DOHH2 (cell line): Measurements from ENCODE around the gene GRID2.

Source experiments
- H3F3A ChIP-seq: fragments of 200-600 bp; sonication (generic), shearing (Covaris generic); 2 replicates; pipeline ENCODE4 v1.6.0; 2016; ENCODE audit warnings: antibody characterized with exemption, mild to moderate bottlenecking; ENCODE audit not compliant: control insufficient read depth, insufficient read depth
- H3K27ac ChIP-seq: fragments of 200-600 bp; sonication (generic); 2 replicates; pipeline ENCODE4 v1.5.1; 2014; ENCODE audit warnings: low read depth, mild to moderate bottlenecking, low read length, moderate library complexity
- H3K27me3 ChIP-seq: fragments of 200-600 bp; sonication (generic); 2 replicates; pipeline ENCODE4 v1.6.1; 2014; ENCODE audit warnings: mild to moderate bottlenecking, low read length, mixed read lengths; ENCODE audit not compliant: control insufficient read depth
- H3K36me3 ChIP-seq: fragments of 200-600 bp; sonication (generic); 2 replicates; pipeline ENCODE4 v1.6.1; 2014; ENCODE audit warnings: mild to moderate bottlenecking, low read length, moderate library complexity, mixed read lengths; ENCODE audit not compliant: control insufficient read depth
- H3K4me1 ChIP-seq: fragments of 200-600 bp; sonication (generic); 2 replicates; pipeline ENCODE4 v1.6.1; 2014; ENCODE audit warnings: mild to moderate bottlenecking, low read length, mixed read lengths; ENCODE audit not compliant: control insufficient read depth
- H3K4me2 ChIP-seq: fragments of 200-600 bp; sonication (generic); 2 replicates; pipeline ENCODE4 v1.6.0; 2014; ENCODE audit warnings: mild to moderate bottlenecking, low read length, moderate library complexity
- H3K4me3 ChIP-seq: fragments of 200-600 bp; sonication (generic); 2 replicates; pipeline ENCODE4 v1.5.1; 2014; ENCODE audit warnings: mild to moderate bottlenecking, low read length, mixed read lengths
- H3K79me2 ChIP-seq: fragments of 200-600 bp; sonication (generic); 2 replicates; pipeline ENCODE4 v1.6.1; 2014; ENCODE audit warnings: mild to moderate bottlenecking, low read length, mixed read lengths; ENCODE audit not compliant: control insufficient read depth
- H3K9me2 ChIP-seq: fragments of 200-600 bp; sonication (generic); replicated peaks from 2 replicates; pipeline ENCODE4 v1.6.1; 2014; ENCODE audit warnings: mild to moderate bottlenecking, low read length, mixed read lengths; ENCODE audit not compliant: control insufficient read depth
- H3K9me3 ChIP-seq: fragments of 200-600 bp; sonication (generic); 2 replicates; pipeline ENCODE4 v1.6.1; 2014; ENCODE audit warnings: antibody characterized with exemption, low read length, mixed read lengths; ENCODE audit not compliant: control insufficient read depth, insufficient read depth
- H4K20me1 ChIP-seq: fragments of 200-600 bp; sonication (generic); 2 replicates; pipeline ENCODE4 v1.6.0; 2014; ENCODE audit warnings: low read depth, mild to moderate bottlenecking, antibody characterized with exemption, low read length, moderate library complexity; ENCODE audit not compliant: control insufficient read depth, insufficient read depth
- EZH2phosphoT487 ChIP-seq: fragments of 200-600 bp; sonication (generic); IDR thresholded peaks from 2 replicates; pipeline ENCODE4 v1.6.1; 2017; ENCODE audit warnings: borderline replicate concordance, mild to moderate bottlenecking, antibody characterized with exemption, low read length, moderate library complexity, mixed read lengths
- TF ChIP-seq, protein P1 (sequence below): fragments of 200-600 bp; sonication (generic); IDR thresholded peaks from one replicate; pipeline ENCODE4 v1.5.1; 2014; ENCODE audit warnings: antibody characterized with exemption, mild to moderate bottlenecking, low read depth, low read length; ENCODE audit not compliant: poor library complexity, severe bottlenecking

The GRID2 gene

GRCh38 chr4:92776080-92776479, 472.3 kb downstream of the GRID2 start:
- H3K4me2 ChIP-seq, result no peak overlapping the region

DNA sequence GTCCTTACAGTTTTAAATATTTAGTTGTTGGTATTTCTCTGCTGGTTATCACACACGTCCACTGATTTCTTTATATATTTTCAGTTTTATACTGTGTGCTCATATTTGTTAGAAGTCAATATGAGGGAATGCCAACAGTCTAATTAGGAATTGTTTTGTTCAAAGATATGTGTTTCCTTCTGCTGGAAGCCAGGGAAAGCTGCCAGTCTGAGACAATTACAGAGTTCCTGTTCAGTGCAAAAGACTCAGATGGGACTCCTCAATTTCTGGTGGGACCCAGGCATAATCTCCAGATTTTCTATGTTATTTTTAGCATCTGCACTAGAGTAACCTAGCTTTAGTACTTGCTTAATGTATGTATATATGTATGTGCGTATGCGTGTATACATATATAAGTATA, 486.0 kb downstream of the GRID2 start:
- H3K4me2 ChIP-seq, result no peak overlapping the region
- H3K4me3 ChIP-seq, result no peak overlapping the region
- no peaks in the 10 kb centered on the region for H3K9me2 ChIP-seq
- no peaks in the 10 kb centered on the region for H3F3A ChIP-seq
- TF ChIP-seq, protein P1, sequence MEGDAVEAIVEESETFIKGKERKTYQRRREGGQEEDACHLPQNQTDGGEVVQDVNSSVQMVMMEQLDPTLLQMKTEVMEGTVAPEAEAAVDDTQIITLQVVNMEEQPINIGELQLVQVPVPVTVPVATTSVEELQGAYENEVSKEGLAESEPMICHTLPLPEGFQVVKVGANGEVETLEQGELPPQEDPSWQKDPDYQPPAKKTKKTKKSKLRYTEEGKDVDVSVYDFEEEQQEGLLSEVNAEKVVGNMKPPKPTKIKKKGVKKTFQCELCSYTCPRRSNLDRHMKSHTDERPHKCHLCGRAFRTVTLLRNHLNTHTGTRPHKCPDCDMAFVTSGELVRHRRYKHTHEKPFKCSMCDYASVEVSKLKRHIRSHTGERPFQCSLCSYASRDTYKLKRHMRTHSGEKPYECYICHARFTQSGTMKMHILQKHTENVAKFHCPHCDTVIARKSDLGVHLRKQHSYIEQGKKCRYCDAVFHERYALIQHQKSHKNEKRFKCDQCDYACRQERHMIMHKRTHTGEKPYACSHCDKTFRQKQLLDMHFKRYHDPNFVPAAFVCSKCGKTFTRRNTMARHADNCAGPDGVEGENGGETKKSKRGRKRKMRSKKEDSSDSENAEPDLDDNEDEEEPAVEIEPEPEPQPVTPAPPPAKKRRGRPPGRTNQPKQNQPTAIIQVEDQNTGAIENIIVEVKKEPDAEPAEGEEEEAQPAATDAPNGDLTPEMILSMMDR, result no peak
- no peak for TF ChIP-seq EZH2phosphoT487
- no peaks in the 10 kb centered on the region for H3K79me2 ChIP-seq
- H3K9me3 ChIP-seq, result no peaks in the 10 kb centered on the region
- no peaks in the 10 kb centered on the region for H3K27me3 ChIP-seq
- no peak overlapping the region for H3K27ac ChIP-seq
- H4K20me1 ChIP-seq, result no peaks in the 10 kb centered on the region
- no peaks in the 10 kb centered on the region for H3K4me1 ChIP-seq
- no peaks in the 10 kb centered on the region for H3K36me3 ChIP-seq

More at GRCh38 chr4:92776080-92776479, 472.3 kb downstream of the GRID2 start:
- H3K79me2 ChIP-seq, result no peaks in the 10 kb centered on the region
- H3K27ac ChIP-seq, result no peak overlapping the region
- no peaks in the 10 kb centered on the region for H3K27me3 ChIP-seq
- H3K9me3 ChIP-seq, result no peaks in the 10 kb centered on the region
- no peaks in the 10 kb centered on the region for H3K36me3 ChIP-seq
- no peaks in the 10 kb centered on the region for H3K4me1 ChIP-seq
- H4K20me1 ChIP-seq, result no peaks in the 10 kb centered on the region
- no peak overlapping the region for H3K4me3 ChIP-seq
- no peaks in the 10 kb centered on the region for H3K9me2 ChIP-seq
- no peaks in the 10 kb centered on the region for H3F3A ChIP-seq
- no peak for TF ChIP-seq EZH2phosphoT487
- TF ChIP-seq, protein P1, result no peak

DNA sequence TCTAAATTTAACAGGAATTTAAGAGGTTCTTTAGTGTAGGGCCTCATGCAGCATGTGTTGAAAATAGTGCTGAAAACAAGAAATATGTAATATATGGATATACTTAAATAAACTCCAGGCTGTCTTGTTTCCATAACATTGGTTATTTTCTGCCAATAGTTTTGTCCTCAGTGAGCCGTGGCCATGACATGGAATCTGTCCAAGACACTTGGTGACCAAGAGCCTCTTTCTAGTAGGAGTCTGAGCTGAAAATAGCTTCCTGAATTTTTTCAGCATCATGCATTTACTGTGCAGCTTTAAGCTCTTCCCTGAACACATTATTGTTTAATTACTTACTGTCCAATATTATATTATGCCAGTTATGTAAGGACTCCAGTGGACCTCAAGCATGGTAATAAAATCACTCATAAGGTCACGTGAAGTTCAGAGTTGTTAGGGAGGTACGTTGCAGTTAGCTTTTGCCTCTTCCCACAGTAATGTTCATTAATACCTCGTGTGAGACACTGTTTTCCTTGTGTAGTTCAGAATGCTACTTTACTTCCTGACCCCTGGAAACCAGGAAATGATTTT, 488.2 kb downstream of the GRID2 start:
- TF ChIP-seq, protein P1, result no peak
- no peak for TF ChIP-seq EZH2phosphoT487
- Histone ChIP-seq H3K4me2 (no peak overlapping the region), H3K4me3 (no peak overlapping the region), H3K9me3 (no peaks in the 10 kb centered on the region), H3K27ac (no peak overlapping the region), H3K79me2 (no peaks in the 10 kb centered on the region), H3K36me3 (no peaks in the 10 kb centered on the region), H3K27me3 (no peaks in the 10 kb centered on the region), H3K9me2 (no peaks in the 10 kb centered on the region), H4K20me1 (no peaks in the 10 kb centered on the region), H3K4me1 (no peaks in the 10 kb centered on the region), H3F3A (no peaks in the 10 kb centered on the region)
